ENCODE results near the gene ZNF101.
"Not testable (repeated sequence)": the region's sequence is repeated elsewhere in the genome, so short reads cannot be mapped to it uniquely, and the experiment has no call there.

The ZNF101 gene

DNA sequence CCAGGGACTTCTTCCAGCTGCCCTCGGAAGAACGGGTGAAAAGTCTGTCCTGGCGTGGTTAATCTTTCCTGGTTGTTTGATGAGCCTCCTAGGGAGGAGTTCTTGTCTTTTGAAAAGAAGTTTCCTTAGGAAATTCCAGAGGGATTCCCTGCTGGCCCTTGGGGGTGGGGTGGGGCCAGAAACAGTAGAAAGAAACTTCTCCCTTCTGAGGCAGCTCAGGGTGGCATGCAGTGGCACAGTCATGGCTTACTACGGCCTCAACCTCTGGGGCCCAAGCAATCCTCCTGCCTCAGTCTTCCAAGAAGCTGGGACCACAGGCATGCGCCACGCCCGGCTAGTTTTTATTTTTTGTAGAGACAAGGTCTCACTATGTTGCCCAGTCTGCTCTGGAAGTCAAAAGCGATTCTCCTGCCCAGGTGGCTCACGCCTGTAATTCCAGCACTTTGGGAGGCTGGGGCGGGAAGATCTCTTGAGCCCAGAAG lies 1.5 kb downstream of the ZNF101 start:
- H3K27me3 ChIP-seq (ENCODE audit: insufficient read depth, low read depth, severe bottlenecking) = no peaks in the 10 kb centered on the region
- DNase-seq = no peak
- TF ChIP-seq, protein P1, sequence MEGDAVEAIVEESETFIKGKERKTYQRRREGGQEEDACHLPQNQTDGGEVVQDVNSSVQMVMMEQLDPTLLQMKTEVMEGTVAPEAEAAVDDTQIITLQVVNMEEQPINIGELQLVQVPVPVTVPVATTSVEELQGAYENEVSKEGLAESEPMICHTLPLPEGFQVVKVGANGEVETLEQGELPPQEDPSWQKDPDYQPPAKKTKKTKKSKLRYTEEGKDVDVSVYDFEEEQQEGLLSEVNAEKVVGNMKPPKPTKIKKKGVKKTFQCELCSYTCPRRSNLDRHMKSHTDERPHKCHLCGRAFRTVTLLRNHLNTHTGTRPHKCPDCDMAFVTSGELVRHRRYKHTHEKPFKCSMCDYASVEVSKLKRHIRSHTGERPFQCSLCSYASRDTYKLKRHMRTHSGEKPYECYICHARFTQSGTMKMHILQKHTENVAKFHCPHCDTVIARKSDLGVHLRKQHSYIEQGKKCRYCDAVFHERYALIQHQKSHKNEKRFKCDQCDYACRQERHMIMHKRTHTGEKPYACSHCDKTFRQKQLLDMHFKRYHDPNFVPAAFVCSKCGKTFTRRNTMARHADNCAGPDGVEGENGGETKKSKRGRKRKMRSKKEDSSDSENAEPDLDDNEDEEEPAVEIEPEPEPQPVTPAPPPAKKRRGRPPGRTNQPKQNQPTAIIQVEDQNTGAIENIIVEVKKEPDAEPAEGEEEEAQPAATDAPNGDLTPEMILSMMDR (IDR thresholded peaks at IDR 0.05; ENCODE audit: low read depth, low read length) = no peak
- H3K36me3 ChIP-seq = peaks cover 31% of the 10 kb centered on the region
- H3K27ac ChIP-seq = no peak overlapping the region
- no peak overlapping the region for H3K4me3 ChIP-seq (ENCODE audit: low read depth, low read length)
- H3K9me3 ChIP-seq (ENCODE audit: severe bottlenecking) = no peaks in the 10 kb centered on the region

DNA sequence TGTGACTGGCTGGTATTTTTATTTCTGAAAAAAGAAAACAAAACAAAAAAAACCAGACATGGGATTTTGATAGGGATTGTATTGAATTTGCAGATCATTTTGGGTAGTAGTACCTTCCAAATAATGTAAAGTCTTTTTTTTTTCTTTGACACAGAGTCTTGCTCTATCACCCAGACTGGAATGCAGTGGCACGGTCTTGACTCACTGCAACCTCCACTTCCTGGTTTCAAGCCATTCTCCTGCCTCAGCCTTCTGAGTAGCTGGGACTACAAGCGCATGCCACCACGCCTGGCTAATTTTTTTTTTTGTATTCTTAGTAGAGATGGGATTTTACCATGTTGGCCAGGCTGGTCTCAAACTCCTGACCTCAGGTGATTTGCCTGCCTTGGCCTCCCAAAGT lies 4.2 kb downstream of the ZNF101 start:
- Histone ChIP-seq H3K36me3 (peaks cover 58% of the 10 kb centered on the region), H3K27me3 (ENCODE audit: insufficient read depth, low read depth, severe bottlenecking) (no peaks in the 10 kb centered on the region), H3K27ac (no peak overlapping the region), H3K9me3 (ENCODE audit: severe bottlenecking) (no peaks in the 10 kb centered on the region), H3K4me3 (ENCODE audit: low read depth, low read length) (no peak overlapping the region)
- TF ChIP-seq, protein P1 (IDR thresholded peaks at IDR 0.05; ENCODE audit: low read depth, low read length) = no peak
- no peak for DNase-seq

DNA sequence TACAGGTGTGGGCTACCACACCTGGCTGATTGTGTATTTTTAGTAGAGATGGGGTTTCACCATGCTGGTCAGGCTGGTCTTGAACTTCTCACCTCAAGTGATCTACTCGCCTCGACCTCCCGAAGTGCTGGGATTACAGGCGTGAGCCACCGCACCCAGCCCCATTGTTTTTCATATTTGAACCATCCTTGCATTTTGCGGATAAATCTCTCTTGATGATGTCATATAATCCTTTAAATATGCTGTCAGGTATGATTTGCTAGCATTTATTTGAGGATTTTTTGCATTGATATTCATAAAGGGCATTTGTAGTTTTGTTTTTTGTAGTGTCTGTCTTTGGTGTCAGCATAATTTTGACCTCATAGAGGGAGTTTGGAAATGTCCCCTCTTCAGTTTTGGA lies 5.7 kb downstream of the ZNF101 start:
- no peak for DNase-seq
- Histone ChIP-seq H3K4me3 (ENCODE audit: low read depth, low read length) (no peak overlapping the region), H3K27ac (no peak overlapping the region), H3K36me3 (peaks cover 69% of the 10 kb centered on the region), H3K9me3 (ENCODE audit: severe bottlenecking) (no peaks in the 10 kb centered on the region), H3K27me3 (ENCODE audit: insufficient read depth, low read depth, severe bottlenecking) (no peaks in the 10 kb centered on the region)
- TF ChIP-seq, protein P1 (IDR thresholded peaks at IDR 0.05; ENCODE audit: low read depth, low read length) = no peak

DNA sequence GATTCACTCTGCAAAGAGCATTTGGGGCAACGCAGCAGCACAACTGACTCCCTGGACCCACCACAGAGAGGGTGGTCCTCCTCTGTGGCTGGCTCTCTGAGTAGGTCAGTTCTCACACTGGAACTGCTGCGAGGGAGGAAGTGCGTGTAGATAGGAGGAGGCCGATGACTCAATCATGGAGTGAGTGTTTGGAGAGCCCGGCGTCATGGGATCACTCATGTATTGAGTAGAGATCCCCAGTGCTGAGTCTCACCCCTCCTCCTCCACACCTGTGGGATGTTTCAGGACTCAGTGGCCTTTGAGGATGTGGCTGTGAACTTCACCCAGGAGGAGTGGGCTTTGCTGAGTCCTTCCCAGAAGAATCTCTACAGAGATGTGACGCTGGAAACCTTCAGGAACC lies 8.9 kb downstream of the ZNF101 start:
- peaks cover 2% of the 10 kb centered on the region for H3K9me3 ChIP-seq (ENCODE audit: severe bottlenecking)

DNA sequence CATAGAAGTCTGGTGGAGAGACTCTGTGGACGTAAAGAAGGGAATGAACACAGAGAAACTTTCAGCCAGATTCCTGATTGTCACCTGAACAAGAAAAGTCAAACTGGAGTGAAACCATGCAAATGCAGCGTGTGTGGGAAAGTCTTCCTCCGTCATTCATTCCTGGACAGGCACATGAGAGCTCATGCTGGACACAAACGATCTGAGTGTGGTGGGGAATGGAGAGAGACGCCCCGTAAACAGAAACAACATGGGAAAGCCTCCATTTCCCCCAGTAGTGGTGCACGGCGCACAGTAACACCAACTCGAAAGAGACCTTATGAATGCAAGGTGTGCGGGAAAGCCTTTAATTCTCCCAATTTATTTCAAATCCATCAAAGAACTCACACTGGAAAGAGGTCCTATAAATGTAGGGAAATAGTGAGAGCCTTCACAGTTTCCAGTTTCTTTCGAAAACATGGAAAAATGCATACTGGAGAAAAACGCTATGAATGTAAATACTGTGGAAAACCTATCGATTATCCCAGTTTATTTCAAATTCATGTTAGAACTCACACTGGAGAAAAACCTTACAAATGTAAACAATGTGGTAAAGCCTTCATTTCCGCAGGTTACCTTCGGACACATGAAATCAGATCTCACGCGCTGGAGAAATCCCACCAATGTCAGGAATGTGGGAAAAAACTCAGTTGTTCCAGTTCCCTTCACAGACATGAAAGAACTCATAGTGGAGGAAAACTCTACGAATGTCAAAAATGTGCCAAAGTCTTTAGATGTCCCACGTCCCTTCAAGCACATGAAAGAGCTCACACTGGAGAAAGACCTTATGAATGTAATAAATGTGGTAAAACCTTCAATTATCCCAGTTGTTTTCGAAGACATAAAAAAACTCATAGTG lies 10.8 kb downstream of the ZNF101 start:
- no peak overlapping the region for H3K4me3 ChIP-seq (ENCODE audit: low read depth, low read length)
- H3K27ac ChIP-seq = no peak overlapping the region
- H3K9me3 ChIP-seq (ENCODE audit: severe bottlenecking) = peaks cover 2% of the 10 kb centered on the region
- peaks cover 78% of the 10 kb centered on the region for H3K36me3 ChIP-seq
- TF ChIP-seq, protein P1 (IDR thresholded peaks at IDR 0.05; ENCODE audit: low read depth, low read length) = no peak
- H3K27me3 ChIP-seq (ENCODE audit: insufficient read depth, low read depth, severe bottlenecking) = no peaks in the 10 kb centered on the region
- no peak for DNase-seq

More for the DNA sequence above, 8.9 kb downstream of the ZNF101 start:
- DNase-seq = no peak
- peaks cover 90% of the 10 kb centered on the region for H3K36me3 ChIP-seq
- no peaks in the 10 kb centered on the region for H3K27me3 ChIP-seq (ENCODE audit: insufficient read depth, low read depth, severe bottlenecking)
- TF ChIP-seq, protein P1 (IDR thresholded peaks at IDR 0.05; ENCODE audit: low read depth, low read length) = no peak
- H3K27ac ChIP-seq = no peak overlapping the region
- no peak overlapping the region for H3K4me3 ChIP-seq (ENCODE audit: low read depth, low read length)

DNA sequence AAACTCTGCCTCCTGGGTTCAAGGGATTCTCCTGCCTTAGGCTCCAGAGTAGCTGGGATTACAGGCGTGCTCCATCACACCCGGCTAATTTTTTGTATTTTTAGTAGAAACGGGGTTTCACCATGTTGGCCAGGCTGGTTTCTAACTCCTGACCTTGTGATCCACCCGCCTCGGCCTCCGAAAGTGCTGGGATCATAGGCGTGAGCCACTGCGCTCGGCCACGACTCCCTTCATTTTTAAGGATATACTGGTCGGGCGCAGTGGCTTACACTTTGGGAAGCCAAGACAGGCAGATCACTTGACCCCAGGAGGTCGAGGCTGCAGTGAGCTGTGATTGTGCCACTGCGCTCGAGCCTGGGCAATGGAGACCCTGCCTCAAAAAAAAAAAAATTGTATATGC lies 17.5 kb downstream of the ZNF101 start:
- H3K4me3 ChIP-seq (ENCODE audit: low read depth, low read length); DNase-seq; H3K9me3 ChIP-seq (ENCODE audit: severe bottlenecking); H3K27ac ChIP-seq; H3K27me3 ChIP-seq (ENCODE audit: insufficient read depth, low read depth, severe bottlenecking): not testable (repeated sequence)
- H3K36me3 ChIP-seq = peaks cover 11% of the 10 kb centered on the region
